ENCODE results near the gene PLXNB2. TPM values are rescaled to one million over a fixed set of nuclear protein-coding genes. Genes with fewer than 3 reads are reported as not detected.

PLXNB2 gene
- total RNA-seq, 1 experiment from 2014 or later, result 155 TPM

DNA sequence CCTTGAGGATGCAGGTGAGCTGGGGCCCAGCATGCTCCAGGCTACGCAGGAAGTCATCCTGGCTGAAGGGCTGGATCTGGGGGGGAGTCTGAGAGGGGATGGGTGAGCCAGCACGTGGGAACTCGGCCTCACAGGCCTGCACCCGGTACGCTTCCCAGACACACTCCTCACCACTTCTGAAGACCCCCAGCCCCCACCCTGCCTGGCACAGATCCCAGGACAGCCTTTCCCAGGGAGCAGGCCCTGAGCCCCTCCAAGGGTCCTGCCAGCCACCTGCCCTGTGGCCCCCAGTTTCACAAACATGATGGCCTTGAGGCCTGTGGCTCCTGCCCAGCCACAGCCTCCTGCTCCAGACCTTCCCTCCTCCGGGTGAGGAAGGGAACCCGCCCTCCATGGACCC, 5.6 kb upstream of the PLXNB2 start:
- CTCF ChIA-PET, result no interaction called here
- Histone ChIP-seq H3K4me3 (ENCODE audit: low read depth, low read length, poor library complexity, severe bottlenecking) (no peak overlapping the region), H3K36me3 (ENCODE audit: insufficient read depth, low read length, poor library complexity, severe bottlenecking) (no peaks in the 10 kb centered on the region), H3K27ac (ENCODE audit: low read depth, low read length, poor library complexity, severe bottlenecking) (no peak overlapping the region), H3K9me3 (ENCODE audit: low read depth, low read length, poor library complexity, severe bottlenecking) (no peaks in the 10 kb centered on the region), H3K27me3 (replicated peaks; ENCODE audit: insufficient read depth, low read depth, low read length, poor library complexity) (no peaks in the 10 kb centered on the region), H3K4me1 (ENCODE audit: insufficient read depth, low read length, poor library complexity, severe bottlenecking) (peaks cover 8% of the 10 kb centered on the region)
- POLR2A ChIA-PET (ENCODE audit: low non-redundant PET), result interaction anchor here (0.6 kb wide), 1 partner anchor 263 kb away, joined by 3 read pairs; no protein-coding TSS in a partner anchor
- intact Hi-C loops (cut with micrococcal nuclease; ENCODE audit: unreplicated experiment), result no loop called here
- DNase-seq (ENCODE audit: low spot score), result no peak
- TF ChIP-seq, protein P1, sequence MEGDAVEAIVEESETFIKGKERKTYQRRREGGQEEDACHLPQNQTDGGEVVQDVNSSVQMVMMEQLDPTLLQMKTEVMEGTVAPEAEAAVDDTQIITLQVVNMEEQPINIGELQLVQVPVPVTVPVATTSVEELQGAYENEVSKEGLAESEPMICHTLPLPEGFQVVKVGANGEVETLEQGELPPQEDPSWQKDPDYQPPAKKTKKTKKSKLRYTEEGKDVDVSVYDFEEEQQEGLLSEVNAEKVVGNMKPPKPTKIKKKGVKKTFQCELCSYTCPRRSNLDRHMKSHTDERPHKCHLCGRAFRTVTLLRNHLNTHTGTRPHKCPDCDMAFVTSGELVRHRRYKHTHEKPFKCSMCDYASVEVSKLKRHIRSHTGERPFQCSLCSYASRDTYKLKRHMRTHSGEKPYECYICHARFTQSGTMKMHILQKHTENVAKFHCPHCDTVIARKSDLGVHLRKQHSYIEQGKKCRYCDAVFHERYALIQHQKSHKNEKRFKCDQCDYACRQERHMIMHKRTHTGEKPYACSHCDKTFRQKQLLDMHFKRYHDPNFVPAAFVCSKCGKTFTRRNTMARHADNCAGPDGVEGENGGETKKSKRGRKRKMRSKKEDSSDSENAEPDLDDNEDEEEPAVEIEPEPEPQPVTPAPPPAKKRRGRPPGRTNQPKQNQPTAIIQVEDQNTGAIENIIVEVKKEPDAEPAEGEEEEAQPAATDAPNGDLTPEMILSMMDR (conservative IDR thresholded peaks at IDR 0.05; ENCODE audit: low read depth, low read length), result no peak
- TF ChIP-seq EZH2 (IDR thresholded peaks at IDR 0.05; ENCODE audit: borderline replicate concordance, low read depth, low read length, poor library complexity, severe bottlenecking), result no peak
- no TSS peak for BruUV-seq (replicated peaks)

- Histone ChIP-seq H3K4me1 (ENCODE audit: insufficient read depth, low read length, poor library complexity, severe bottlenecking) (peaks cover 8% of the 10 kb centered on the region), H3K9me3 (ENCODE audit: low read depth, low read length, poor library complexity, severe bottlenecking) (no peaks in the 10 kb centered on the region), H3K4me3 (ENCODE audit: low read depth, low read length, poor library complexity, severe bottlenecking) (no peak overlapping the region), H3K27ac (ENCODE audit: low read depth, low read length, poor library complexity, severe bottlenecking) (no peak overlapping the region), H3K36me3 (ENCODE audit: insufficient read depth, low read length, poor library complexity, severe bottlenecking) (no peaks in the 10 kb centered on the region), H3K27me3 (replicated peaks; ENCODE audit: insufficient read depth, low read depth, low read length, poor library complexity) (no peaks in the 10 kb centered on the region)
- no peak for TF ChIP-seq EZH2 (IDR thresholded peaks at IDR 0.05; ENCODE audit: borderline replicate concordance, low read depth, low read length, poor library complexity, severe bottlenecking)
- TF ChIP-seq, protein P1 (conservative IDR thresholded peaks at IDR 0.05; ENCODE audit: low read depth, low read length), result no peak
- ChIA-PET POLR2A (ENCODE audit: low non-redundant PET) (interaction anchor here (0.6 kb wide), 1 partner anchor 263 kb away, joined by 3 read pairs; no protein-coding TSS in a partner anchor), CTCF (no interaction called here)
- intact Hi-C loops (cut with micrococcal nuclease; ENCODE audit: unreplicated experiment), result no loop called here
- no peak for DNase-seq (ENCODE audit: low spot score)
- BruUV-seq (replicated peaks), result no TSS peak
Measured at GRCh38 chr22:50312371-50312770, 4.9 kb upstream of the PLXNB2 start.

GRCh38 chr22:50311606-50312351, 4.3 kb upstream of the PLXNB2 start:
- no peaks in the 10 kb centered on the region for H3K36me3 ChIP-seq (ENCODE audit: insufficient read depth, low read length, poor library complexity, severe bottlenecking)
- BruUV-seq (replicated peaks), result no TSS peak
- TF ChIP-seq, protein P1 (conservative IDR thresholded peaks at IDR 0.05; ENCODE audit: low read depth, low read length), result no peak
- no peak for TF ChIP-seq EZH2 (IDR thresholded peaks at IDR 0.05; ENCODE audit: borderline replicate concordance, low read depth, low read length, poor library complexity, severe bottlenecking)
- DNase-seq (ENCODE audit: low spot score), result no peak
- H3K9me3 ChIP-seq (ENCODE audit: low read depth, low read length, poor library complexity, severe bottlenecking), result no peaks in the 10 kb centered on the region
- no peak overlapping the region for H3K27ac ChIP-seq (ENCODE audit: low read depth, low read length, poor library complexity, severe bottlenecking)
- ChIA-PET POLR2A (ENCODE audit: low non-redundant PET) (no interaction called here), CTCF (no interaction called here)
- intact Hi-C loops (cut with micrococcal nuclease; ENCODE audit: unreplicated experiment), result no loop called here
- peaks cover 8% of the 10 kb centered on the region for H3K4me1 ChIP-seq (ENCODE audit: insufficient read depth, low read length, poor library complexity, severe bottlenecking)
- H3K27me3 ChIP-seq (replicated peaks; ENCODE audit: insufficient read depth, low read depth, low read length, poor library complexity), result no peaks in the 10 kb centered on the region
- no peak overlapping the region for H3K4me3 ChIP-seq (ENCODE audit: low read depth, low read length, poor library complexity, severe bottlenecking)

Measured in A673 (cell line).